Nephron progenitor cell (in vitro differentiated cells): Measurements from ENCODE around the gene AFP.

Experiments used
- DNase-seq: peaks from one replicate; pipeline ENCODE4 v3.0.0; 2021
- H3K27ac Mint-ChIP-seq: 2 replicates; pipeline ENCODE4 v1.8.0; 2021; ENCODE audit warnings: mild to moderate bottlenecking, moderate library complexity, mixed read lengths
- H3K27me3 Mint-ChIP-seq: 2 replicates; pipeline ENCODE4 v1.8.0; 2021; ENCODE audit warnings: mild to moderate bottlenecking, low read depth, mixed read lengths; ENCODE audit not compliant: poor library complexity
- H3K36me3 Mint-ChIP-seq: 2 replicates; pipeline ENCODE4 v1.8.0; 2021; ENCODE audit warnings: low read depth, mixed read lengths
- H3K4me1 Mint-ChIP-seq: 2 replicates; pipeline ENCODE4 v1.8.0; 2021; ENCODE audit warnings: mixed read lengths
- H3K4me3 Mint-ChIP-seq: 2 replicates; pipeline ENCODE4 v1.8.0; 2021; ENCODE audit warnings: mild to moderate bottlenecking, moderate library complexity, mixed read lengths
- H3K9me3 Mint-ChIP-seq: 2 replicates; pipeline ENCODE4 v1.8.0; 2021; ENCODE audit warnings: mild to moderate bottlenecking, moderate library complexity, mixed read lengths
- CTCF ChIP-seq: fragments of 200-600 bp; sonication (generic); IDR thresholded peaks from 2 replicates; pipeline ENCODE4 v1.5.0; 2021; ENCODE audit warnings: antibody characterized with exemption

The AFP gene

GRCh38 chr4:73409978-73410548 is 26.0 kb upstream of the AFP start:
- Mint-ChIP-seq H3K27me3 (peaks cover 4% of the 10 kb centered on the region), H3K36me3 (no peaks in the 10 kb centered on the region), H3K4me1 (no peaks in the 10 kb centered on the region), H3K4me3 (no peak overlapping the region), H3K27ac (no peak overlapping the region), H3K9me3 (no peaks in the 10 kb centered on the region)
- no peak for TF ChIP-seq CTCF
- DNase-seq = no peak

GRCh38 chr4:73410916-73411730 is 24.9 kb upstream of the AFP start:
- peaks cover 4% of the 10 kb centered on the region for H3K27me3 Mint-ChIP-seq
- H3K27ac Mint-ChIP-seq = no peak overlapping the region
- no peaks in the 10 kb centered on the region for H3K4me1 Mint-ChIP-seq
- no peaks in the 10 kb centered on the region for H3K36me3 Mint-ChIP-seq
- no peak overlapping the region for H3K4me3 Mint-ChIP-seq
- no peak for TF ChIP-seq CTCF
- no peak for DNase-seq
- H3K9me3 Mint-ChIP-seq = no peaks in the 10 kb centered on the region

GRCh38 chr4:73411731-73412414 is 24.1 kb upstream of the AFP start:
- no peak for DNase-seq
- H3K27me3 Mint-ChIP-seq = peaks cover 4% of the 10 kb centered on the region
- TF ChIP-seq CTCF = no peak
- H3K4me1 Mint-ChIP-seq = no peaks in the 10 kb centered on the region
- H3K27ac Mint-ChIP-seq = no peak overlapping the region
- H3K9me3 Mint-ChIP-seq = no peaks in the 10 kb centered on the region
- no peak overlapping the region for H3K4me3 Mint-ChIP-seq
- no peaks in the 10 kb centered on the region for H3K36me3 Mint-ChIP-seq

- Mint-ChIP-seq H3K4me1 (no peaks in the 10 kb centered on the region), H3K36me3 (no peaks in the 10 kb centered on the region), H3K4me3 (no peak overlapping the region), H3K9me3 (no peaks in the 10 kb centered on the region), H3K27ac (no peak overlapping the region), H3K27me3 (peaks cover 4% of the 10 kb centered on the region)
- no peak for TF ChIP-seq CTCF
- DNase-seq = no peak
These were observed 22.7 kb upstream of the AFP start for GRCh38 chr4:73413294-73413755.

- H3K4me1 Mint-ChIP-seq = no peaks in the 10 kb centered on the region
- no peak overlapping the region for H3K4me3 Mint-ChIP-seq
- DNase-seq = no peak
- H3K36me3 Mint-ChIP-seq = no peaks in the 10 kb centered on the region
- H3K27me3 Mint-ChIP-seq = peaks cover 4% of the 10 kb centered on the region
- H3K9me3 Mint-ChIP-seq = no peaks in the 10 kb centered on the region
- no peak overlapping the region for H3K27ac Mint-ChIP-seq
- no peak for TF ChIP-seq CTCF
These were observed 21.1 kb upstream of the AFP start for GRCh38 chr4:73414936-73415271.
